HepG2 (cell line): ENCODE measurements around the gene BAIAP2L1. TPM values are rescaled to one million over a fixed set of nuclear protein-coding genes. Genes with fewer than 3 reads are reported as not detected.
A peak's percentile ranks its signal among the peaks of the same experiment; 100 is the strongest.

Source experiments
- GABPA ChIP-seq, 2 experiments: IDR thresholded peaks; 2 replicates each; pipeline ENCODE4 v1.6.1; 2011 to 2016; ENCODE audit warnings: low read depth in 2 of 2, low read length in 1 of 2, missing biosample characterization in 1 of 2, missing genetic modification characterization in 1 of 2
- MTERF4 ChIP-seq: sonication (generic); formaldehyde crosslinking; IDR thresholded peaks from 2 replicates; pipeline ENCODE4 v1.8.0; 2023; ENCODE audit warnings: mild to moderate bottlenecking, missing genetic modification reagents
- NFAT5 ChIP-seq: sonication (generic); formaldehyde crosslinking; IDR thresholded peaks from 2 replicates; pipeline ENCODE4 v1.4.0; 2020; ENCODE audit warnings: missing genetic modification reagents
- RFX3 ChIP-seq: IDR thresholded peaks from 2 replicates; pipeline ENCODE4 v1.6.1; 2016; ENCODE audit warnings: missing biosample characterization, missing genetic modification reagents
- RNF2 ChIP-seq: fragments of 450-650 bp; conservative IDR thresholded peaks from 2 replicates; pipeline ENCODE4 v1.6.1; 2016; ENCODE audit warnings: low read depth
- SATB2 ChIP-seq: sonication (generic); formaldehyde crosslinking; IDR thresholded peaks from 2 replicates; pipeline ENCODE4 v1.5.0; 2020; ENCODE audit warnings: missing genetic modification reagents
- TFAP4 ChIP-seq: sonication (generic); IDR thresholded peaks from 2 replicates; pipeline ENCODE4 v1.6.1; 2016; ENCODE audit warnings: low read depth, borderline replicate concordance
- ZNF136 ChIP-seq: sonication (generic); formaldehyde crosslinking; IDR thresholded peaks from 2 replicates; pipeline ENCODE4 v1.8.1; 2022; ENCODE audit warnings: low read depth, mild to moderate bottlenecking, moderate library complexity, missing genetic modification reagents
- ZNF263 ChIP-seq: sonication (generic); formaldehyde crosslinking; IDR thresholded peaks from 2 replicates; pipeline ENCODE4 v1.4.0; 2020; ENCODE audit warnings: missing genetic modification reagents
- ZNF326 ChIP-seq: sonication (generic); formaldehyde crosslinking; IDR thresholded peaks from 2 replicates; pipeline ENCODE4 v1.4.0; 2020; ENCODE audit warnings: missing genetic modification reagents, borderline replicate concordance
- ZNF639 ChIP-seq: conservative IDR thresholded peaks from 2 replicates; pipeline ENCODE4 v1.6.1; 2018; ENCODE audit warnings: missing genetic modification reagents
- ZNF691 ChIP-seq: sonication (generic); formaldehyde crosslinking; IDR thresholded peaks from 2 replicates; pipeline ENCODE4 v1.4.0; 2020; ENCODE audit warnings: missing genetic modification reagents, low read depth, mild to moderate bottlenecking, borderline replicate concordance
- ZNF773 ChIP-seq: sonication (generic); formaldehyde crosslinking; IDR thresholded peaks from 2 replicates; pipeline ENCODE4 v1.4.0; 2020; ENCODE audit warnings: missing genetic modification reagents, borderline replicate concordance
- polyA plus RNA-seq, 8 experiments: library from polyadenylated mRNA; depleted of rRNA in 3 of 8; stranded (reverse) in 7 of 8; unstranded in 1 of 8; fragments of >200 nt; fragmentation: Illumina TruSeq in 4 of 8; extraction: Trizol in 4 of 8; gene quantifications; 2 replicates each; pipeline versions ENCODE4 v1.2.1 to v1.2.3, GENCODE V29; 2011 to 2016; ENCODE audit warnings: low read depth in 4 of 8, missing spikeins in 1 of 8, mixed read lengths in 1 of 8; ENCODE audit not compliant: insufficient read depth in 1 of 8
- total RNA-seq, 5 experiments: library from RNA; depleted of rRNA; stranded (reverse); fragments of >200 nt; fragmentation: Illumina TruSeq; extraction: Trizol; gene quantifications; 2 replicates each; pipeline ENCODE4 v1.2.3, GENCODE V29; 2016; ENCODE audit warnings: low read depth in 1 of 5

Gene BAIAP2L1
- total and polyA plus RNA-seq, 2 of the 13 experiments (the other 11 are each of a cell fraction or from before 2014, with no cell fraction given): 13.0 to 21.5 TPM

- TF ChIP-seq MTERF4 (CRISPR knock-in tag): no peak
- no peak for TF ChIP-seq ZNF773
- no peak for TF ChIP-seq ZNF136 (CRISPR knock-in tag)
- TF ChIP-seq TFAP4: peak; percentile 56; the same call in 1 of the 2 replicates
- no peak for TF ChIP-seq RFX3 (CRISPR knock-in tag)
- TF ChIP-seq NFAT5 (CRISPR knock-in tag): no peak
- no peak; the same call in 1 of the 2 replicates for TF ChIP-seq ZNF691 (CRISPR knock-in tag)
- peak; percentile 35 for TF ChIP-seq GABPA (IDR thresholded peaks at IDR 0.05; ENCODE audit: low read depth, low read length)
- peak; percentile 92 for TF ChIP-seq GABPA (CRISPR knock-in tag; IDR thresholded peaks at IDR 0.05; ENCODE audit: low read depth)
- TF ChIP-seq ZNF263 (CRISPR knock-in tag): no peak
- no peak for TF ChIP-seq SATB2 (CRISPR knock-in tag)
- TF ChIP-seq RNF2: no peak
- TF ChIP-seq ZNF639 (CRISPR knock-in tag): peak; percentile 71
- no peak for TF ChIP-seq ZNF326 (CRISPR knock-in tag)
These were observed 17.9 kb upstream of the BAIAP2L1 start (continued) for GRCh38 chr7:98418636-98419315.
